HCT116 (cell line): ENCODE results near the gene RIMBP2. TPM values are rescaled to one million over a fixed set of nuclear protein-coding genes. Genes with fewer than 3 reads are reported as not detected.

Experiments
- ATAC-seq: fragments of 200-7000 bp; cut with Tn5 transposase; 2 replicates; pipeline ENCODE4 v1.9.1; 2020; ENCODE audit warnings: mild to moderate bottlenecking, moderate library complexity
- BruUV-seq: library from RNA; stranded (reverse); fragments of 400-500 nt; replicated peaks from 2 replicates; lab custom pipeline; 2021; lab: Mats Ljungman, UMichigan
- CTCF ChIA-PET: fragments of 300-600 bp; sonication (Branson Sonifier 250); formaldehyde crosslinking; loops from one replicate; lab custom pipeline; 2021; ENCODE audit warnings: antibody characterized with exemption; lab: Charles Lee
- POLR2A ChIA-PET: fragments of 300-600, 350-600 bp; sonication (Branson Sonifier 250); formaldehyde crosslinking; loops from one replicate; lab custom pipeline; 2021; ENCODE audit warnings: antibody characterized with exemption; lab: Charles Lee
- RAD21 ChIA-PET, 2 experiments: fragments of 300-600 bp; sonication (Branson Sonifier 250); formaldehyde crosslinking; loops; one replicate each; lab custom pipeline; 2023; ENCODE audit warnings: low total read pairs in 2 of 2; ENCODE audit not compliant: uncharacterized antibody in 2 of 2, unreplicated experiment in 2 of 2, low non-redundant PET in 1 of 2; lab: Charles Lee
- DNase-seq: peaks from one replicate; pipeline ENCODE4 v3.0.0-alpha.2; 2010; ENCODE audit warnings: low read depth, low spot score
- H2AFZ ChIP-seq: fragments of 200-600 bp; shearing (Covaris generic), sonication (generic); 2 replicates; pipeline ENCODE4 v1.6.1; 2017; ENCODE audit warnings: low read depth, mixed run types, mixed read lengths, antibody characterized with exemption, low read length; ENCODE audit not compliant: poor library complexity, severe bottlenecking
- H3K27ac ChIP-seq: 2 replicates; pipeline ENCODE4 v1.5.1; 2012; ENCODE audit warnings: low read depth, low read length
- H3K27me3 ChIP-seq: fragments of 200-600 bp; sonication (generic); 2 replicates; pipeline ENCODE4 v1.6.1; 2016; ENCODE audit warnings: mixed run types, low read length, mixed read lengths; ENCODE audit not compliant: insufficient read depth
- H3K36me3 ChIP-seq, 2 experiments: fragments of 200-500 bp in 1 of 2; fragments of 200-600 bp in 1 of 2; sonication (Bioruptor generic) in 1 of 2; sonication (generic) in 1 of 2; 2 replicates each; pipeline versions ENCODE4 v1.5.1 to v1.6.1; 2014 to 2016; ENCODE audit warnings: low read length in 2 of 2, inconsistent platforms in 1 of 2, mixed read lengths in 1 of 2, mixed run types in 1 of 2; ENCODE audit not compliant: insufficient read depth in 2 of 2, control insufficient read depth in 1 of 2
- H3K4me1 ChIP-seq, 2 experiments: fragments of 200-600 bp in 1 of 2; sonication (generic) in 1 of 2; 2 replicates each; pipeline versions ENCODE4 v1.5.1 to v1.6.1; 2012 to 2017; ENCODE audit warnings: low read length in 2 of 2, inconsistent platforms in 1 of 2, mild to moderate bottlenecking in 1 of 2, mixed read lengths in 1 of 2, mixed run types in 1 of 2, moderate library complexity in 1 of 2; ENCODE audit not compliant: insufficient read depth in 2 of 2, control insufficient read depth in 1 of 2
- H3K4me2 ChIP-seq: fragments of 200-600 bp; sonication (generic); 2 replicates; pipeline ENCODE4 v1.6.1; 2017; ENCODE audit warnings: mixed run types, low read length, mixed read lengths
- H3K4me3 ChIP-seq, 2 experiments: fragments of 200-600 bp in 1 of 2; sonication (generic) in 1 of 2; replicated peaks in 1 of 2; 2 replicates each; pipeline ENCODE4 v1.5.1; 2011 to 2016; ENCODE audit warnings: low read length in 2 of 2, control low read depth in 1 of 2, low read depth in 1 of 2, mild to moderate bottlenecking in 1 of 2, mixed read lengths in 1 of 2, mixed run types in 1 of 2
- H3K79me2 ChIP-seq: fragments of 200-600 bp; sonication (generic); 2 replicates; pipeline ENCODE4 v1.6.1; 2017; ENCODE audit warnings: mild to moderate bottlenecking, mixed run types, low read length, moderate library complexity, mixed read lengths; ENCODE audit not compliant: insufficient read depth
- H3K9ac ChIP-seq: fragments of 200-600 bp; sonication (generic); 2 replicates; pipeline ENCODE4 v1.6.1; 2016; ENCODE audit warnings: low read length, mixed read lengths
- H3K9me2 ChIP-seq: fragments of 200-600 bp; sonication (generic), shearing (Covaris generic); 2 replicates; pipeline ENCODE4 v1.6.1; 2017; ENCODE audit warnings: mixed run types, mild to moderate bottlenecking, moderate library complexity; ENCODE audit not compliant: insufficient read depth
- H3K9me3 ChIP-seq, 2 experiments: fragments of 200-500 bp in 1 of 2; fragments of 200-600 bp in 1 of 2; sonication (Bioruptor generic) in 1 of 2; sonication (generic) in 1 of 2; 2 replicates each; pipeline ENCODE4 v1.6.1; 2014 to 2017; ENCODE audit warnings: low read length in 2 of 2, mixed read lengths in 2 of 2, inconsistent platforms in 1 of 2, low read depth in 1 of 2, mild to moderate bottlenecking in 1 of 2, mixed run types in 1 of 2, moderate library complexity in 1 of 2; ENCODE audit not compliant: control insufficient read depth in 1 of 2, insufficient read depth in 1 of 2
- H4K20me1 ChIP-seq: fragments of 200-600 bp; sonication (generic), shearing (Covaris generic); 2 replicates; pipeline ENCODE4 v1.6.1; 2017; ENCODE audit warnings: mixed run types, mild to moderate bottlenecking, moderate library complexity; ENCODE audit not compliant: insufficient read depth
- CEBPB ChIP-seq: IDR thresholded peaks from 2 replicates; pipeline ENCODE4 v1.6.1; 2012; ENCODE audit warnings: low read depth
- EGR1 ChIP-seq: IDR thresholded peaks from 2 replicates; pipeline ENCODE4 v1.6.1; 2012; ENCODE audit warnings: low read depth
- ELF1 ChIP-seq: IDR thresholded peaks from 2 replicates; pipeline ENCODE4 v1.6.1; 2012; ENCODE audit warnings: low read depth, borderline replicate concordance
- EZH2 ChIP-seq: fragments of 200-600 bp; sonication (generic); IDR thresholded peaks from 2 replicates; pipeline ENCODE4 v1.6.1; 2017; ENCODE audit warnings: antibody characterized with exemption, mixed run types
- EZH2phosphoT487 ChIP-seq: fragments of 200-600 bp; IDR thresholded peaks from 2 replicates; pipeline ENCODE4 v1.6.1; 2018; ENCODE audit warnings: antibody characterized with exemption, borderline replicate concordance
- FOSL1 ChIP-seq: IDR thresholded peaks from 2 replicates; pipeline ENCODE4 v1.6.1; 2012; ENCODE audit warnings: low read depth
- POLR2A ChIP-seq: IDR thresholded peaks from 2 replicates; pipeline ENCODE4 v1.7.0; 2011; ENCODE audit warnings: borderline replicate concordance; ENCODE audit not compliant: insufficient read depth, insufficient read length; ENCODE audit errors: extremely low read depth
- RAD21 ChIP-seq: IDR thresholded peaks from 2 replicates; pipeline ENCODE4 v1.6.1; 2012; ENCODE audit warnings: low read depth, mild to moderate bottlenecking
- SP1 ChIP-seq: IDR thresholded peaks from 2 replicates; pipeline ENCODE4 v1.6.1; 2012; ENCODE audit warnings: low read depth
- SRF ChIP-seq: IDR thresholded peaks from 2 replicates; pipeline ENCODE4 v1.6.1; 2012; ENCODE audit warnings: low read depth
- TCF7L2 ChIP-seq: IDR thresholded peaks from 2 replicates; pipeline ENCODE4 v1.7.0; 2011; ENCODE audit warnings: borderline replicate concordance, inconsistent platforms; ENCODE audit not compliant: insufficient read depth, insufficient read length; ENCODE audit errors: extremely low read depth
- ZNF274 ChIP-seq: fragments of 200-500 bp; sonication (Bioruptor generic); IDR thresholded peaks from 2 replicates; pipeline ENCODE4 v1.6.1; 2014; ENCODE audit warnings: mild to moderate bottlenecking, low read depth, low read length, inconsistent platforms
- intact Hi-C: fragments of 100-400 bp; cut with micrococcal nuclease; formaldehyde crosslinking; loops from 2 replicates; pipeline ENCODE4 v1.10.0; 2022
- total RNA-seq: library from RNA; stranded (reverse); gene quantifications from one replicate; pipeline ENCODE4 v1.2.1, GENCODE V29; 2021; ENCODE audit not compliant: unreplicated experiment
- TF ChIP-seq, protein P1 (sequence below), 3 experiments: fragments of 200-600 bp in 1 of 3; sonication (generic) in 1 of 3; IDR thresholded peaks in 2 of 3; conservative IDR thresholded peaks in 1 of 3; 2 replicates each; pipeline ENCODE4 v1.5.1; 2012 to 2017; ENCODE audit warnings: low read depth in 2 of 3, low read length in 2 of 3, antibody characterized with exemption in 1 of 3, borderline replicate concordance in 1 of 3, control low read depth in 1 of 3, mild to moderate bottlenecking in 1 of 3, mixed read lengths in 1 of 3, mixed run types in 1 of 3, moderate library complexity in 1 of 3; ENCODE audit not compliant: insufficient read depth in 1 of 3
- TF ChIP-seq, protein P2 (sequence below): IDR thresholded peaks from 2 replicates; pipeline ENCODE4 v1.6.1; 2012
- TF ChIP-seq, protein P3 (sequence below): IDR thresholded peaks from 2 replicates; pipeline ENCODE4 v1.6.1; 2012; ENCODE audit warnings: low read depth

The RIMBP2 gene
- total RNA-seq, 1 experiment from 2014 or later = not detected

DNA sequence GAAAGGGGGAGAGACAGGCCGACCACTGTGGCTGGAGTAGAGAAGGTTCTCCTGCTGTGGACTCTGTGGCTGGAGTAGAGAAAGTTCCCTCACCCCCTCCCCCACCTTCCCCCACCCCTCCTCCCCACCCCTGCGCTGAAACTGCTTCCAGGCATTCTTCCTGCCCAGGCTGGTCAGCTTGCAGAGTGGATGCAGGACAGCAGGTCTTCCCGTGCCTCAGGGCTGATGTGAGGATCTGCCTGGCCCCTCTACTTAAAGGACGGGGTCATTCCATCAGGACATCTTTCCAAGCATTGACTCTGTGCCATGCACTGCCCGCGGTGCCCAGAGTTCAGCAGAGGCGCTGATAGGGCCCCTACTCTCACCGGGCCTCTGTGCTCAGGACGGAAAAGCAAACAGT, 13.2 kb upstream of the RIMBP2 start:
- Histone ChIP-seq H4K20me1 (no peaks in the 10 kb centered on the region), H3K27ac (no peak overlapping the region), H3K27me3 (no peaks in the 10 kb centered on the region), H3K4me2 (no peak overlapping the region), H3K79me2 (no peaks in the 10 kb centered on the region), H3K9me2 (no peaks in the 10 kb centered on the region), H3K9ac (no peak overlapping the region), H2AFZ (no peak overlapping the region), H3K9me3 (no peaks in the 10 kb centered on the region; a peak in 1 of 4 replicates), H3K36me3 (no peaks in the 10 kb centered on the region), H3K4me3 (no peak overlapping the region), H3K4me1 (no peaks in the 10 kb centered on the region)
- RAD21 ChIA-PET = no interaction called here
- no peak for ATAC-seq
- POLR2A ChIA-PET = no interaction called here
- intact Hi-C loops = no loop called here
- BruUV-seq = no TSS peak
- no peak for DNase-seq
- CTCF ChIA-PET = no interaction called here
- TF ChIP-seq CEBPB (no peak), POLR2A (no peak), EZH2 (no peak), ELF1 (no peak), FOSL1 (no peak), EZH2phosphoT487 (no peak), EGR1 (no peak), TCF7L2 (no peak), SP1 (no peak), ZNF274 (no peak), SRF (no peak), RAD21 (no peak)
- TF ChIP-seq, protein P1, sequence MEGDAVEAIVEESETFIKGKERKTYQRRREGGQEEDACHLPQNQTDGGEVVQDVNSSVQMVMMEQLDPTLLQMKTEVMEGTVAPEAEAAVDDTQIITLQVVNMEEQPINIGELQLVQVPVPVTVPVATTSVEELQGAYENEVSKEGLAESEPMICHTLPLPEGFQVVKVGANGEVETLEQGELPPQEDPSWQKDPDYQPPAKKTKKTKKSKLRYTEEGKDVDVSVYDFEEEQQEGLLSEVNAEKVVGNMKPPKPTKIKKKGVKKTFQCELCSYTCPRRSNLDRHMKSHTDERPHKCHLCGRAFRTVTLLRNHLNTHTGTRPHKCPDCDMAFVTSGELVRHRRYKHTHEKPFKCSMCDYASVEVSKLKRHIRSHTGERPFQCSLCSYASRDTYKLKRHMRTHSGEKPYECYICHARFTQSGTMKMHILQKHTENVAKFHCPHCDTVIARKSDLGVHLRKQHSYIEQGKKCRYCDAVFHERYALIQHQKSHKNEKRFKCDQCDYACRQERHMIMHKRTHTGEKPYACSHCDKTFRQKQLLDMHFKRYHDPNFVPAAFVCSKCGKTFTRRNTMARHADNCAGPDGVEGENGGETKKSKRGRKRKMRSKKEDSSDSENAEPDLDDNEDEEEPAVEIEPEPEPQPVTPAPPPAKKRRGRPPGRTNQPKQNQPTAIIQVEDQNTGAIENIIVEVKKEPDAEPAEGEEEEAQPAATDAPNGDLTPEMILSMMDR (IDR thresholded peaks at IDR 0.05 in 2 of 3, conservative IDR thresholded peaks at IDR 0.05 in 1 of 3; ENCODE audit: borderline replicate concordance in 1 of 3, insufficient read depth in 1 of 3, low read depth in 2 of 3, low read length in 2 of 3) = no peak
- TF ChIP-seq, protein P2, sequence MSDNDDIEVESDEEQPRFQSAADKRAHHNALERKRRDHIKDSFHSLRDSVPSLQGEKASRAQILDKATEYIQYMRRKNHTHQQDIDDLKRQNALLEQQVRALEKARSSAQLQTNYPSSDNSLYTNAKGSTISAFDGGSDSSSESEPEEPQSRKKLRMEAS = no peak
- TF ChIP-seq, protein P3, sequence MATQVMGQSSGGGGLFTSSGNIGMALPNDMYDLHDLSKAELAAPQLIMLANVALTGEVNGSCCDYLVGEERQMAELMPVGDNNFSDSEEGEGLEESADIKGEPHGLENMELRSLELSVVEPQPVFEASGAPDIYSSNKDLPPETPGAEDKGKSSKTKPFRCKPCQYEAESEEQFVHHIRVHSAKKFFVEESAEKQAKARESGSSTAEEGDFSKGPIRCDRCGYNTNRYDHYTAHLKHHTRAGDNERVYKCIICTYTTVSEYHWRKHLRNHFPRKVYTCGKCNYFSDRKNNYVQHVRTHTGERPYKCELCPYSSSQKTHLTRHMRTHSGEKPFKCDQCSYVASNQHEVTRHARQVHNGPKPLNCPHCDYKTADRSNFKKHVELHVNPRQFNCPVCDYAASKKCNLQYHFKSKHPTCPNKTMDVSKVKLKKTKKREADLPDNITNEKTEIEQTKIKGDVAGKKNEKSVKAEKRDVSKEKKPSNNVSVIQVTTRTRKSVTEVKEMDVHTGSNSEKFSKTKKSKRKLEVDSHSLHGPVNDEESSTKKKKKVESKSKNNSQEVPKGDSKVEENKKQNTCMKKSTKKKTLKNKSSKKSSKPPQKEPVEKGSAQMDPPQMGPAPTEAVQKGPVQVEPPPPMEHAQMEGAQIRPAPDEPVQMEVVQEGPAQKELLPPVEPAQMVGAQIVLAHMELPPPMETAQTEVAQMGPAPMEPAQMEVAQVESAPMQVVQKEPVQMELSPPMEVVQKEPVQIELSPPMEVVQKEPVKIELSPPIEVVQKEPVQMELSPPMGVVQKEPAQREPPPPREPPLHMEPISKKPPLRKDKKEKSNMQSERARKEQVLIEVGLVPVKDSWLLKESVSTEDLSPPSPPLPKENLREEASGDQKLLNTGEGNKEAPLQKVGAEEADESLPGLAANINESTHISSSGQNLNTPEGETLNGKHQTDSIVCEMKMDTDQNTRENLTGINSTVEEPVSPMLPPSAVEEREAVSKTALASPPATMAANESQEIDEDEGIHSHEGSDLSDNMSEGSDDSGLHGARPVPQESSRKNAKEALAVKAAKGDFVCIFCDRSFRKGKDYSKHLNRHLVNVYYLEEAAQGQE = no peak
